ENCODE results near the gene RECK.

DNA sequence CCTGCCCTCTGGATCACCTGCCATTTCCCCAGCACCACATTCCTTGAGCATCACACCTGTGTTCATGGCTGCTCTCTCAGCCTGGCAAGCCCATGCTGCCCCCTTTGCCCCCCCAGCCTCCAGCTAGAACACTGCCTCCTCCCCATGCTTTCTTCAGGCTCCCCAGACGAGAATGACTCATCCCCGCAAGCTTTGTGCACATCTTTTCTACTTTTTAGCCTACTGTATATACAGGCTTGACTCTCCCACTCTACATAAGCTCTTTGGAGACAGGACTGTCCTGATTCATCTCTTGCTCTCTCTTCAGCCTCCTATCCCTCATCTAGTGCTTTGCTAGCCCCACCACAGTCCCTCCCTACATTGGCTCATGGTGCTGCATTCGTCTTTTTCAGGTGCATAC is 79.9 kb downstream of the RECK start:
- no peak for TF ChIP-seq POLR2A (IDR thresholded peaks at IDR 0.05; ENCODE audit: low read length)
- TF ChIP-seq GATA1 (IDR thresholded peaks at IDR 0.05; ENCODE audit: low read depth, low read length), result no peak
